T follicular helper cell (primary cell): ENCODE results near the gene KLHL29.

ENCODE experiments used
- DNase-seq: peaks from one replicate; pipeline ENCODE4 v3.0.0-alpha.2; 2020; ENCODE audit warnings: low read depth

The KLHL29 gene

GRCh38 chr2:23571085-23571484, 186.1 kb downstream of the KLHL29 start:
- no peak for DNase-seq

- no peak for DNase-seq
Observed at GRCh38 chr2:23571527-23572282, 186.7 kb downstream of the KLHL29 start.

GRCh38 chr2:23574919-23575654, 190.1 kb downstream of the KLHL29 start:
- DNase-seq = no peak

- no peak for DNase-seq
Observed at GRCh38 chr2:23578964-23579671, 194.1 kb downstream of the KLHL29 start.

- DNase-seq = no peak
Observed at GRCh38 chr2:23579674-23580073, 194.7 kb downstream of the KLHL29 start.

GRCh38 chr2:23583467-23583866, 198.5 kb downstream of the KLHL29 start:
- DNase-seq = no peak

GRCh38 chr2:23584054-23584745, 199.2 kb downstream of the KLHL29 start:
- no peak for DNase-seq

GRCh38 chr2:23585273-23586170, 200.5 kb downstream of the KLHL29 start:
- no peak for DNase-seq

GRCh38 chr2:23586741-23587306, 201.8 kb downstream of the KLHL29 start:
- no peak for DNase-seq

- no peak for DNase-seq
Observed at GRCh38 chr2:23587341-23587880, 202.4 kb downstream of the KLHL29 start.

GRCh38 chr2:23588106-23588505, 203.1 kb downstream of the KLHL29 start:
- no peak for DNase-seq

- DNase-seq = no peak
Observed at GRCh38 chr2:23588508-23589201, 203.7 kb downstream of the KLHL29 start.

GRCh38 chr2:23589220-23589647, 204.3 kb downstream of the KLHL29 start:
- DNase-seq = no peak

GRCh38 chr2:23589739-23590138, 204.8 kb downstream of the KLHL29 start:
- DNase-seq = no peak

- no peak for DNase-seq
Observed at GRCh38 chr2:23590241-23590869, 205.4 kb downstream of the KLHL29 start.

GRCh38 chr2:23591111-23591510, 206.1 kb downstream of the KLHL29 start:
- DNase-seq = no peak

- DNase-seq = no peak
Observed at GRCh38 chr2:23592061-23592685, 207.2 kb downstream of the KLHL29 start.

- DNase-seq = no peak
Observed at GRCh38 chr2:23592898-23593751, 208.1 kb downstream of the KLHL29 start.
